Stimulated activated CD4-positive, alpha-beta T cell treated with anti-CD3 and anti-CD28 coated beads, Interleukin-15, amount 100 ng/mL, for 48 hours (primary cell): ENCODE results near the gene PLA2R1.
A peak's percentile ranks its signal among the peaks of the same experiment; 100 is the strongest.

Experiments used
- DNase-seq, 2 donors: peaks; one replicate each; pipeline ENCODE4 v3.0.0-alpha.2; 2020; ENCODE audit warnings: low read depth in 2 of 2

Gene PLA2R1

DNA sequence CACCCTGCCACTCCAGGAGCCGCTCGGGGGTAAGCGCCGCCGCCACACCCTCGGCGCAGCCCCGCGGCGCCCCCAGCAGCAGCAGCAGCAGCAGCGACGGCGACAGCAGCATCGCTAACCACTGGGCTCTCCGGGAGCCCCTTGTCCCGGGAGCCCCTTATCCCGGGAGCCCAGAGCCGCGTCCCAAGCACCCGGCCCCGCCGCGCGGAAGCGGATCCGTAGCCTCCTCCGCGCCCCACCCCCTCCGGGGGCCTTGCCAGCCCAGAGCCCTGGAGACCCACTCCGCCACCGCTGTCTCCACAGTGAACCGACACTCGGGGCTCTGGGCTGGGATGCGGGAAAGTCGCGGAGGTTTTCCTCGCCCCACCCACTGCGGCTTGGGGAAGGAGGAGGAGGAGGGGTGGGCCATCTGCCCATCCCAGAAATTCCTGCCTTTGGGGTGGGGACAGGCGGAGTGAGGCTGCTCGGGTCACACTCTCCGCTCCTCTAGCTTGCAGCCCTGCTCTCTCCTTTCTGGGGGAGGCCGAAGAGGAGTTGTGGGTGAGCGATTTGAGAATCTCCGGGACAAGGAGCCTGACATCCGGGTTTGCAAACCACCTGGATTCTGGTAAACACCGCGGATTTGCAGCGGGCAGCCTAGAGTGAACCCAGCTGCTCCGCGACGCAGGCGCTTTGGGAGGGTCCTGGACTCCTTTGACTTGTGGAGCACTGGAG lies at the start of gene PLA2R1:
Gene PLA2R1, minus strand, starts transcription at position 324 of the 714 bp plus-strand sequence. Its CDS starts 212 bp downstream, at position 112.
- no peak for DNase-seq

DNA sequence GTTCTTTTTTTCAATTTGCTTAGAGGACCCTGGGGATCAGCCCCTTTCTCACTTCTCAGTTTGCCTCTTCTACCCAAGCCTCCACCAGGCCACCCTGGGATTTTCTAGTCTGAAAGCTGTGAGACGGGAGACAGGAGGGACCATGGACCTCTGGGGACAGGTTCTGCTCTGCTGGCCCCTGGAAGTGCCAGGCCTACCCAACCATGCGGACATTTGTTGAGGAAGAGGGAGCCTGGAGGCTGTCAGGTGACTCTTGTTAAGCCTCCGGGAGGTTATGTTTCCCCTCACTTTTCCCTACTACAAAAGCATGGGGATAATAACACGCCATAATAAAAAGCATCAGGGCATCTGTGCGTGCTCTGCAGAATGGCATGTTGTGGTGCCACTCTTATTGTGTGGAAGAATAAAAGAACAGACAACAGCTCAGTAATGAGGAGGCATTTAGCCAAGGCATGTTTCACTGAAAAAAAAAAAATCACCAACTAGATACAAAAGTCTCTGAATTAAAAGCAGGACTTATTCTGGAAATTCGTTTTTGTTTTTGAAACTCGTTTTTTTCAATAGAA lies 48.3 kb upstream of the PLA2R1 start:
- no peak for DNase-seq

DNA sequence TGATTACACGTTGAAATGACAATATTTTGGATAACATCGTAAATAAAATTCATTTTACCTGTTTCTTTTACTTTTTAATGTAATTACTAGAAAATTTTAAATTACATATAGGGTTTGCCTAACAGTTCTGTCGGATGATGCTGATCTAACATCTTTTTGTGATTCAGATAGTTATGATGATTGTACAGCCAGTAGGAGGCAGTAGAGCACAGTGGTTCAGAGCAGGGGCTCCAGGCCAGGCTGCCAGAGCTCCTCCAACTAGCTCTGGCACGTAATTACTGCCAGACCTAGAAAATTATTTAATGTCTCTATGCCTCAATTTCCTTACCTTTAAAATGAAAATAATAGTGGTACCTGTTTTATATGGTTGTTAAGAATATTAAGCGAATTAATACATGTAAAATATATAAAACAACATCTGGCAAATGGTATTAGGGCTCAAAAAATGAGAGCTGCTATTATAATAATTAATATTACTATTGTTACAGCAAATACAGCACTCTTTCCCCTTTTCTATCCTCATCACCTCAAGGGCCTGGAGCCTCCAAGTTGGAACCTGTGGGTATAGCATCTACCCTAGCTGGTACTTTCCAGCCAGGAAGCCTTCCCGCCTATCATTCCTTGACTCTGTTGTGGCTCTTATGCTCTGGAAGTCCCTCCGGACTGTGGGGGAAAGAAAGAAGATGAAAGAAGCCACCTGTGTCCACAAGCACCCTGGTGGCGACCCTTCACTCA lies 47.7 kb upstream of the PLA2R1 start:
- DNase-seq = peak; percentile 13 to 40

DNA sequence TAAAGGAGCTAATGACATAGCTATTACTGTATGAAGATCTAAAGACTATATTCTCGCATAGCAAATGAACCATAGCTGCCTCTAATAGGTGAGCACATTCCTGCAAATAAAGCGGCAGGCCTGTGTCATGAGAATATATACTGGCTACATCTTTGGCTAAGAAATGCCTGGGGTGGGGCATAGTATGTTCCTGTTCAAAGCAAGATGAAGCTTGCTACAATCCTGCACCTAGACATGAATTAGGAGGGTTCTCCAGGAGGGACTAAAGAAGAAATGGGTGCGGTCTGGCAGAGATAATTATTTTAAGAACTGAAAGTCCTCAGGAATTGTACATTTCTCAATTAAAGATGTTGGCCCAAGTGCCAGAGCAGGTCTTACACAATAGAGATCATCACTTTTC lies 46.8 kb upstream of the PLA2R1 start:
- no peak for DNase-seq

DNA sequence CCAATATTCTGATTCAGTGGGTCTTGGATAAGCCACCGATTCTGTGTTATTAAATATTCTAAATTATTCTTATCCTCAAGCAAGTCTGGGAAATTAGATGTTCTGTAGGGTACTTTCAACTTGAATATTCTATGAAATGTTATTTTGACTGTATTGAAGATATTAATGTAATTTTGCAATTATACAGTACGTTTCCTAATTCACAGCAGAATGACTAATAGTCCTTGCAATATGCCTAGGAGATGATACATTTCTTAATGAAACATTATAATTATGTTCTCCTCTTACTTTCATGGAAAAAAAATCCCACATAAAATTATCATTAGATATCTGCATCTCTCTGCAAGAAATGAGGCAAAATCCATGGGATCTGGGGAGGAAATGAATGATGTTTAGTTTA lies 46.2 kb upstream of the PLA2R1 start:
- DNase-seq = no peak

DNA sequence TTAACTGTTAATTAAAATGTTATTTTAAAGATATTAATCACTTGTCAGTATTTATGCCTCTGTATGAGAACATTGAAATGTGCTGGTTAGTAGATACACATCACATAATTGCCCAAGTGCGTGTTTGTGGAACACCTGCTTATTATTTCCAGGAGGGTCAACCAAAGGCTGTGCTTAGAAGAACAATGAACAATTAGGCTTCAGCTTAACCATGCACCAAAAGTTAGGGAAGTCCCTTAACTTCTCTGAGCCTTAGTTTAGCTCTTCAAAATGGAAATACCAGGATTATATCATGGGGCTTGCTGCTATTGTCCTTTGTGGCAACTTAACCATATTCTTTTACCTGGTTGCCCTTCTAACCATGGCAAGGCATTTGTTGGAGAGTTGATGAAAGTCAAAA lies 43.0 kb upstream of the PLA2R1 start:
- no peak for DNase-seq

DNA sequence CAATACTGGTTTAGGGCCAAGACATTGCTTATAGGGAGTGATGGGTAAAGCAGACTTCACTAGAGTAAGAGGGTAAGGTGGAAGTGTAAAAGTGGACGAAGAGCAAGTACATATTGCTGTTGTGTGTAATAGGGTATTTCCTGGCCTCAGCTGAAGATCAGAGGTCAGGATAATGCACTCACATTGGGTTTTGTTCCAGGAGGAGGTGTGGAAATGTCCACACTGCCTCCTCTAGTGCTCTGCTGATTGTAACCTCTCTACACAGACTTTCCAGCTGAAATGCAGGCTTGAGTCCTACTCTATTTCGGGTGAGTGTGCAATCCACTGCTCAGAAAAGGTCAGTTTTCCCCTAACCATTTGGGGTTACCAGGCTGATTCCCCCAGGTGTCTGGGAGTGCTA lies 41.7 kb upstream of the PLA2R1 start:
- DNase-seq = no peak

DNA sequence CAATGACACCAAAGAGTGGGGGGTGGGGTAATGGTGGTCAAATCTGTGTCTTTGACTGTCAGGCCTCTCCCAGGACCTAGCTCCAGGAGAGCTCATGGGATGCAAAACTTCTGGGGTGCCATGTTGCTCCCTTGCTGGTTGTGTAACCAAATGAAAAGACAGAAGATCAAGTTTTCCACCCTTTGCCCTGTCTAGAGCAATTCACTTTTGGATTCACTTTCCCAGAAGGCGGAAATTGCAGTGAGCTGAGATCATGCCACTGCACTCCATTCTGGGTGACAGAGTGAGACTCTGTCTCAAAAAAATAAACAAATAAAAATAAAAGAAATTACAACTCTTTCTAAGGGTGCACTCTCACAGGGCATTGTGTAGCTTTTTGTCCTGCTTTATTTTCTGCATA lies 34.9 kb upstream of the PLA2R1 start:
- no peak for DNase-seq

DNA sequence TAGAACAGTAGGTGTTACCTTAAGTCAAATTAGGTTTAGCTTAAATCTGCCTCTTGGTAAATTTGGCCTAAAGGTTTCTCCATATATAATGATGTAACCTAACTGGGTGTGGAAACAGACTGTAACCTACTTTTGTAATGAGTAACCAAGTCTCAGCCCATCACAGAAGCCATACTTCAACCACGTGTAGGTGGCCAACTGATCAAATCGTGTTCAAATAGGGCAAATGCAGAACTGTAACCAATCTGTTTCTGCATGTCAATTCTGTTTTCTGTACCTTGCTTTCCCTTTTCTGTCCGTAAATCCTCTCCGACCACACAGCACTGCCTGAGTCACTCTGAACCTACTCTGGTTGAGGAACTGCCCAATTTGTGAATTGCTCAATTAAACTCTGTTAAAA lies 34.0 kb upstream of the PLA2R1 start:
- DNase-seq = peak in 1 of 2 donors; percentile 4

DNA sequence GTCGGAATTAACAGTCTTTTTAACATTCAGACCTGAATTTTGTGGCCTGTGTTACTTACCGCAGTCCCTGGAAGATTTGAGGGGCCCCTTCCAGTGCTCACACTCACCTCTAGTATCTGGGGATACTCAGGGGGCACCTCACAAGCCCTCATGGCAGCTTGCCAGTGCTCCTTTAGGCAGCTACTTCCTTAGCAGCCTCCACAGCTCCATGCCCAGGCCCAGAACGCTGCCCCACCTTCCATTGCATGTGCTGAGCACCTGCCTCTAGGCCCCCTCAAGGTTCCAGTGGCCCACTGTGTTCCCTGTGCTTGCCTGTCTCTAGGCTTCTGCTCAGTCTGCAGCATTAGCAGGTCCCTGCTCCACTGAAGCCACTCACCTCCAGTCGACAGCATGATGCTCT lies 30.0 kb upstream of the PLA2R1 start:
- DNase-seq = no peak

DNA sequence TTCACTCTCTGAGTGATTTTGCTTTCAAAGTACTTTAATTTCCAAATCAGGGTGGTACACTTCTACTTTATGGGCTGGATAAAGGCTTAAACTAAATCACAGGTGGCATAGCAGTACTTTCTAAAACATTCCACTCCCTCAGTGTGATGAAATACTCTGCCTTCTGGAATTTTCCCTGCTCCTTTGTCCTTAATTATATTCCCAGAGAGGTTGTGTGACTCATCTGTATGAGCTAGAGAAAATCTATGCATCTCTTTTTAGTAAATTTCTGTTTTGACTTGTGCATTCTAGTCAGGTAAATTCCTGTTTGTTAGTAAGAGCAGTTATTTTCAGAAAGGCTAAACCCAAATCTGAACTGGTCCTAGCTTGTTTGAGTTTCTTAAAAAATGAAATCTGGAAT lies 29.0 kb upstream of the PLA2R1 start:
- no peak for DNase-seq

DNA sequence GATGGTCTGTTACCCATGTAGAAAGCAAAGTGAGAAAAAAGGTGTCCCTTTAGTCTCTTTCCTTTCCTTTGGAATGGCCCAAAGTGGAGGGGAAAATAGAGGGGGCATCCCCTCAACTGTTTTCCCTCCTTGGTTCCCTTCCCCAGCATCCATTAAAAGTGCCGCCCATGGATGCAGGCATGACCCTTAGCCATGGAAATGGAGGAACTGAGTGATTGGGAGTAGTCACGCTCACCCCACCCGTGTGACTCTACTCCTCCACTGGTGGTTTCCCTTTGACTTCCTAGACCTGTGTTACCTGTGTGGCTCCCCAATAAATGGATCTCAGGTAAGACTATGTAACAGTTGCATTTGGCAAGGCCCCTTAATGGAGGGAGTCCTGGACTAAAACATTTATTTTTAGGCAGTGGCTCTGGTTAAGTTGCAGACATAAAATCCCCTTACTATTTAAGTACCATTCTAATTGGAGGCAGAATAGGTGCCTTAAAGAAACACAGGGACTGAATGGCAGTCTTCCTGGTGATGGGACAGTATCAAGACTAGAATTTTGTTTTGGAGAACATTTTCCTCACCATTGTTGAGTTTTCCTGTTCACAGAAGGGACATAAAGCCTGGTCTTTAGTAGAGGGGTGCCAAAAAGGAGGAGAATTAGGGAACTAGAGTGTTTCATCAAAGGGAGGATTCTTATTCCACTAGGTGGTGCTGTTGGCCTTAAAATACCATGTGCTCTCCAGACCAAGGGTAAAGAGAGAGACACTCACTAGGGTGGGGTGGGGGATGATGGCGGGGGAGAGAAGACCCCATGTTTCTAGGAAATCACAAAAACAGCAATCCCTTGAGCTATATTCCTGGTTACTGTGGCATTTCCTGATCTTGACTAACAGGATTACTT lies 25.7 kb upstream of the PLA2R1 start:
- DNase-seq = no peak

DNA sequence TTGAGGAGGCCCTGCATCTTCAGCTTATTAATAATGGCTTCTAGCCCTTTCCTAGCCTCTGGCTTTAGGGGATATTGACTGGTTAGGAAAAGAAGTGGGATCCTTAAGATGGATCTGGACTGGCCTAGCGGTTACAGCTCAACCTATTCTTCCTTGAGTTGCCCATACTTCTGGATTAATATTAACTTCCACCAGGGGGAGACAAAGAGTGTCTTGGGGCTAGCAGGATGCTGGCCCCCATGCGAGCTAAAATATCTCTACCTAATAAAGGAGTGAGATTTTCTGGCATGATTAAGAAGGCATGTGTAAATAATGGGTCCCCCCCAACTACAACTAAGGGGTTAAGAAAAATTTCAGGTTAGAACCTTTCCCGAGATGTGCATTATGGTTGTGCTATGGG lies 23.2 kb upstream of the PLA2R1 start:
- no peak for DNase-seq

DNA sequence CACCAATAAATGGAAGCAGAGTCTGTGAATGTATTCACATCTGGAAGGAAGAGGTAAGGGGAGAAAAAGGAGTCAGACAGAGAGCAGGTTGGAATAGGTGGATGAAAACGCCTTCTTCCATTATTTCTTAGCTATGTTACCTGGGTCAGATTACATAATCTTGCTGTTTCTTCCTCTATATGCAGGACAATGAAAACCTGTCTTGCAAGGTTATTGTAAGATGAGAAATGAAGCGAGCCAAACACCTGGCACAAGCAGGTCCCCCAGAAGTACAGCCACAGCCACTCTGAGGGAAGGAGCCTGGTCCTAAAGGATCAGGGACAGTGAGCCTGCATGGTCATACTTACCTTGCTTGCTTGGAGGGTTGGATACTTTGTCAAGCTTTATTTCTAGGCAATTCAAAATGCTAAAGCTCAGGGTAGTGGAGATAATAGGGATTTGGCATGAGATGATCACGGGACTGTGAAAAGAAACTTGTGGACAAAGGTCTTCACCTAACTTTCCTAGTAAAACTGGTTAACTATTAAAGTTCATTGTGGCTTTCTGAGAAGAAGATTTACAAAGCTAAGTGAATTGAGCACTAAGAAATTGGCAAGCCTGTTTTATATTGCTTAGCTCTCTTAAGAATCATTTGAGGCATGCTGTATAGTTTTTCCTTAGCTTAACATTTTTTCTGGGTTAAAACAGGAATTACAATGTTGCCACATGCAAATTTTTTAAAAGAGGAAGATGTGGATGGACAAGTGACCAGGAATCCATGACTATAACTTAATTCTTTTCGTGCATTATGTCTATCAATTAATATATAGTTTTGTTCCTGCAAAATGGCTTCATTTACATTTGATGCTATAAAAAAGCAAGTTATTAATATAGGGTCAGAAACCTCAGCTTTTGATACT lies 15.7 kb upstream of the PLA2R1 start:
- DNase-seq = no peak

DNA sequence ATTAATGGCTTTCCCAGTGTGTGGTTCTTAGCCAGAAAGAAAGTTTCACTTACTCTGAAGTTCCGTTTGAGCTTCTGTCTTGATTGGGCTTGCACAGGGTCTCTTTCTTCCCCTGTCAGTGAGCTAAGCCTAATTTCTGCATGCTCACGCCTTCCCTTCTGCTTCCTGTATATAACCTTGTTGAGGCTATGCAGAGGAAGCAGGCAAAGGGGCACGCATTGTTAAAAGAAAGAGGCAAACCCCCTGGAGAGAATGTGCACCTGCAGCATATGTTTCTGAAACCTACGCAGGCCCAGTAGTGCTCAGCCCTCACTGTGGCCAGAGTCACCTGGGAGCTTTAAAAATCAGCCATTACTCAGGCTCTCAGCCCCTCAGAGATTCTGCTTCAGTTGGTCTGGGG lies 14.5 kb upstream of the PLA2R1 start:
- DNase-seq = no peak

DNA sequence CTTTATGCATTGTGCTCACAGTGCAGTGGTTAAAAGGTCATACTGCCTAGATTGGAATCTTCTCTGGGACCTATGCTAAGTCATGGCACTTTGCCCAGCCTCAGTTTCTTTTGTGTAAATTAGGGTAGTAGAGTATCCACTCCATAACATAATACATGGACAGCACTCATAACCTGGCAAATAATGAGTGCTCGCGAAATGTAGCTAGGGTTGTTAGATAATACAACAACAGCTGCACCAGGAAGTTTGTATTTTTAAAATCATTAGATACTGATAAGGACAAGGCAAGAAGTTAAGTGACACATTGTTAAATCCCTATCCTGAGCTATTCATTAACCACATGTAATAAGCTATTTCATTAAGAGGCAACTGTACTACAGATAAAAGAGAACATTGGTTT lies 13.8 kb upstream of the PLA2R1 start:
- DNase-seq = no peak

DNA sequence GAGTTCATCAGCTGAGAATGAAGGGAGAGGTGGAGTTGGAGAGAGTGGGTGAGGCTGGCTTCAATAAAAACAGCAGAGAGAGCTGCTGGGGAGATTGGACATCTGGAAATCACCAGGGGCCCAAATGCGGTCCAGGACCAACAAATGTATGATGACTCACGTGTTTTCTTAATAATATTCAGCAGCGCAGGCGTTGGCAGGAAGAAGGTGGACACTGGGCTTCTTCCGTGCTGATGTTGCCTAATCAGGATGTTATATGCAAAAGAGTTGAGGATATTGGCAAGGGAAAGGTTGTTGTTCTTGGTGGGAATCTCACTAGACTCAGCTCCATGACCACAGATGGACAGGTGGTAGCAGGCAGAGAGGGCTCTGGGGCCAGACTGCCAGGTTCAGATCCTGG lies 12.8 kb upstream of the PLA2R1 start:
- no peak for DNase-seq

DNA sequence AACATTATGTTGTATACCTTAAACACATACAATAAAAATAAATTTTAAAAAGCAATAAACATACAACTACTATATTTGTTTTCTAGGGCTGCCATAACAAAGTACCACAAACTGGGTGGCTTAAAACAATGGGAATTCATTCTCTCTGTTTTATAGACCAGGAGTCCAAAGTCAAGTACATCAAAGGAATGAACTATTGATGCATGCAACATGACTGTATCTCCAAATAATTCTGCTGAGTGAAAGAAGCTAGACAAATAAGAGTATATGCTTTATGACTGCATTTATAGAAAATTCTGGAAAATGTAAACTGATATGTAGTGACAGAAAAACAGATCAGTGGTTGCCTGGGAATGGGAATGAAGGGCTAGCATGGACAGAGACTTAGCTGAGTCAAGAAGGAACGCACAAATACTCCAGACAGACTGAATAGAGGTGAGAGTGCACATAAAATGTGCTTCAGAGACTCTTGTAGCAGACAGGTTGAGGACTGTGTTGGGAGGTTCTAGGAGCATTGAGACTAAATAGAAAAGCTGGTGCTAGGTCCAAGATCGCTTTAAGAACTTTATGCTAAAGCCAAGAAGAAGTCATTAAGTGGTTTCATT lies 11.0 kb upstream of the PLA2R1 start:
- no peak for DNase-seq

DNA sequence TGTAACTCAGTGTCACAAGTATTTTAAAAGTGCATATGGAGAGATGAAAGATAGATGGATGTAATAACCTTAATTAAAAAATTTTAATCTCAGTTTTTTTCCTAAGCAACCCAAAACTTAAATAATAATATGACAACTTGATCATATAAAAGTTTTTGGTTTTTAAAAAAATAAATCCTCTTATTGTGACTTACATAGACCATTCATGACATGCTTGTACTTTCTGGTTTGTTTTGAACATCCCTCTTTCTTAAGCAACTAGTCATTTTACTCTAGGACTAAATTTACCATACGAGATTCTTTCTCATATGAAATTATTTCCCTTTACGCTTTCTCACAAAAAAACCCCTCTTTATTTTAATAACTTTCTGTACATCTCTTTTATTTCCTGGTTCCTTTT lies 6.5 kb upstream of the PLA2R1 start:
- DNase-seq = no peak

DNA sequence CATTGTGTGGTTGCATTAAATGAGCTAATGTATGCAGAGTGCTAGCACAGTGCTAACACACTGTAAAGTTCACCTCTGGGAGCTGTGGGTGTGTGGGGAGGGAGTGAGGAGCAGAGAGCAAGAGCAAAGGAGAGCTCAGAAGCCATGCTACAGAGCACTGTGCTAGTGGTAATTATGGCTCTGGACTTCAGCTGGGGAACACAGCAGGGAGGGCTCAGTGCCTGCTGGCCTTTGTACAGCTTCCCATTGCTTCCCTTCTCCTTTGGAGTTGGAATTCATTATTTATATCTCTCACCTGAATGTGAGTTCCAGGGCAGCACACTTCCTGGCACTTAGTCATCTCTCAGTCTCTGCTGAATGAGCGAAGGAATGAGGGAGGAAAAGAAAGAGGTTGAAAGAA lies 2.5 kb upstream of the PLA2R1 start:
- DNase-seq = no peak
